ENCODE measurements around the gene PRSS53.
"Not testable (repeated sequence)": the region's sequence is repeated elsewhere in the genome, so short reads cannot be mapped to it uniquely, and the experiment has no call there.

The PRSS53 gene

DNA sequence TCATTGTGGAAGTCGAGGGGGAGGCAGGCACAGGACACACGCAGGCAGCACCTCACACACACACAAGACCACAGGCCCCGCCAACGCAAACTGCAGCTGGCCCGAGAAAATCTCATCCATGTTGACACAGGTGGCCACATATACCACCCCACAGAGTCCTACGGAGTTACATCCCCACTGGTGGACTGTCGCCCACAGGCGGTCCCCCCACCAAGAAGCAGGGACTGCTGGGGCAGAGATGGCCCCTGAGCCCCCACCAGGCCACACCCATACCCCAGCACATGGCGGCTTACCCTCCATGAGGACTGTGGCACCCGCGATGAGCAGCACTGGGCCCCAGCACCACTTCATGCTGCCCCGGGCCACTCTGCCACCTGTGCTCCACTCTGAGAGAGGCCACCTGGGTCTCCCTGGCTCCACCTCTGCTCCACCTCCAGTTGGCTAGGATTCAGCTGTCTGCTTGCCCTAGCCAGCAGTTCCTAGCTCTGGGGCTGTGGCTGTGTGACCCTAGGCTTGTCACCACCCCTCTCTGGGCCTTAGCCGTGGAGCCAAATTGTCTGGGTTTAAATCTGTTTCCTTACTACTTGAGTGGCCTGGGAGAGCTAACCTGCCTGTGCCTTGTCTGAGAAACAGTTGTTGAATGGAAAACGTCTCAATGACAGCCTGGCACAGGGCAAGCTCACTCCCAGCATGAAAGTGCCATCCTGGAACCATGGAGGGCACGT, at the start of gene PRSS53:
TSS of gene PRSS53 (minus strand) at position 485 of the 725 bp plus-strand sequence. CDS start at position 351, 134 bp downstream.
- DNase-seq (ENCODE audit: low spot score) = no peak

DNA sequence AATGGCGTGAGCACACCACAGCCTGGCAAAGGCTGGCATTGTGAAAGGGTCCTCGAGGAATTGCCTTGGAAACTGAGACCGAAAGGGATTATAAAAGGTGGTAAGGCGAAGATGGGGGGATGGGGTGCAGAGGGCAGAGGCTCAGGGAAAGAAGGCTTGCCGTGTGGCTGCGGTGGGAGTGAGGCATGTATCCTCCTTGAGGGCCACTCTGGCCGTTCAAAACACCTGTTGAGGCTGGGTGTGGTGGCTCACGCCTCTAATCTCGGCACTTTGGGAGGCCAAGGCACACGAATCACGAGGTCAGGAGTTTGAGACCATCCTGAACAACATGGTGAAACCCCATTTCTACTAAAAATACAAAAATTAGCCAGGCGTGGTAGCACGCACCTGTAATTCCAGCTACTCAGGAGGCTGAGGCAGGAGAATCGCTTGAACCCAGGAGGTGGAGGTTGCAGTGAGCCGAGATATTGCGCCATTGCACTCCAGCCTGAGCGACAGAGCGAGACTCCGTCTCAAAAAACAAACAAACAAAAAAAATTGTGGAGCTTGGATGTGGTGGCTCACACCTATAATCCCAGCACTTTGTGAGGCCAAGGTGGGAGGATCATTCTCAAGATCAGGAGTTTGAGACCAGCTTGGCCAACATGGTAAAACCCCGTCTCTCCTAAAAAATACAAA, 48.2 kb upstream of the PRSS53 start:
- DNase-seq (ENCODE audit: low spot score) = not testable (repeated sequence)

DNA sequence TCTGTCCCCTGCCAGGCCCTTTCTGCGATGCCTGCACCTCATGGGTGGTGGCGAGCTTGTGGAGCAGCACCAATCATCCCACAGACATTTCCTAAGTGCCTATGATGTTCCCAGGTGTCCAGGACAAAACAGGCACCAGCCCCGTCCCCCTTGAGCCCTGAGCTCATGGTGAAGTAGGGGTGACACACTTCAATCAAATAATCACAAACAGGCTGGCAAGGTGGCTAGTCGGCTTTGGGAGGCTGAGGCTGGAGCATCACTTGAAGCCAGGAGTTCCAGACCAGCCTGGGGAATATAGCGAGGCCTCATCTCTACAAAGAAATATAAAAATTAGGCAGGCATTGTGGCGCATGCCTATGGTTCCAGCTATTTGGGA, 47.5 kb upstream of the PRSS53 start:
- DNase-seq (ENCODE audit: low spot score) = no peak

DNA sequence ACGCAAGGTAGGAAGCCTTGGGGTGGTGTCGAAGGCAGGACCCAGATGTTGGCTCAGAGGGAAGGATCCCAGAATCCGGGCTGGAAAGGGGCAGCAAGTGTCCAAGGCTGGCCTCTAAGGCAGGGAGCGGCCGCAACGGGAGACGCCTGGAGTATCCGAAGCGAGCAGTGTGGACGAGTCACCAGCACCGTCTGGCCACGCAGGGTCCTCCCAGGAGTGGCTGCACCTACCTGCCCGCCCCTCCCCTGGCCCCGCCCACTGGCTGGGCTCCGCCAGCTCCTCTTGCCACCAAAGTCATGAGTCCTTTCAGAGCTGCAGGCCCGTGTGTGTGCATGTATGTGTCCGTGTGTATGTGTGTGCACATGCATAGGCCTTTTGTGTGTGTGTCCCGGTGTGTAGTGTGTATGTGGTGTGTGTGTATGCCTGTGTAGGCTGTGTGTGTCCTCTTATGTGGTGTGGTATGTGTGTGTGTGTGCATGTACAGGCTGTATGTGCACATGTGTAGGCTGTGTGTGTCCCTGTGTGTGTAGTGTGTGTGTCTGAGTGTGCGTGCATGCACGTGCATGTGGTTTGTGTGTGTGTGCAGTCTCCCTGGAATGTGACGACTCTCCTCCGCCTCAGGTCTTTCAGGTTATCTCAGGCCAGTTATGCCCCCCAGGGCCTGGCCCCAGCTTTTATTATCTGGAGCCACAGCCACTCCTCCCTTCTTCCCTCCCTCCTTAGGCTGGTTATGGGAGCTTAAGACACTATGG, 47.0 kb upstream of the PRSS53 start, which contains the start of gene PRSS8:
TSS of gene PRSS8 (minus strand) at position 193 of the 752 bp plus-strand sequence. CDS start 229 bp downstream, outside the sequence.
- DNase-seq (ENCODE audit: low spot score) = no peak

DNA sequence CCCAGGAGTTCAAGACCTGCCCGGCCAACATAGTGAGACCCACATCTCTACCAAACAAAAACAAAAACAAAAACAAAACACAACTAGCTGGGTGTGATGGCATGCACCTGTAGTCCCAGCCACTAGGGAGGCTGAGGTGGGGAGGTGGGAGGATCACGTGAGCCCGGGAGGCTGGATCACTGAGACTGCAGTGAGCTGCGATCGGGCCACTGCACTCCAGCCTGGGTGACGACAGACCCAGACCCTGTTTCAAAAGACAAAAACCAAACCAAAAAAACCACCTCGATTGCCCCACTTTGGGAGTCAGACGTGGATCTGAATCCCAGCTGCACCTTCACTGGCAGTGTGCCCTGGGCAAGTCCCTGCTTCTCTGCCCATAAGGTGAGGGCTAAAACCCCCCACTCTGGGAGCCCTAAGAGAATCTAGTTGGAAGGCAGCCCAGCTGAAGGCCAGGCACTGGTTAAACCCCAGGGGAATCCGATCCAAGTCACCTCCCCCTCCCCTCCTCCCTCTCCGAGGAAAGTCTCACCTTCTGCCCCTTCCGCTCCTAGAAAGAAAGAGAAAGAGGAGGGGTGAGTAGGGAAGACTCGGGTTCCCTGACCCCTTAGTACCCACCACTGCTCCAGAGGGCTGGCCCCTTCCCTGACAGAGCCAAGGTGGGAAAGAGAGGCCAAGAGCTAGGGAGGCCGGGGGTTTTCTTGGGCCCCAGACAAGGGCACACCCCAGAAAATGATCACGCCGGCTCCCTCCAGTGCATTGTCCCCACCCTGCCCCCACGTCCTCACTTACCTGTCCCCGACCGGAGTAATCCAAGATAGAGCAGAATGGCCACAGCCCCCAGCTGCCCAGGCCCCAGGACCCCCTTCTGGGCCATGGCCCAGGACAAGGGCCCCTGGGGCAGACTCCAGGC, 46.1 kb upstream of the PRSS53 start:
- DNase-seq (ENCODE audit: low spot score) = no peak

DNA sequence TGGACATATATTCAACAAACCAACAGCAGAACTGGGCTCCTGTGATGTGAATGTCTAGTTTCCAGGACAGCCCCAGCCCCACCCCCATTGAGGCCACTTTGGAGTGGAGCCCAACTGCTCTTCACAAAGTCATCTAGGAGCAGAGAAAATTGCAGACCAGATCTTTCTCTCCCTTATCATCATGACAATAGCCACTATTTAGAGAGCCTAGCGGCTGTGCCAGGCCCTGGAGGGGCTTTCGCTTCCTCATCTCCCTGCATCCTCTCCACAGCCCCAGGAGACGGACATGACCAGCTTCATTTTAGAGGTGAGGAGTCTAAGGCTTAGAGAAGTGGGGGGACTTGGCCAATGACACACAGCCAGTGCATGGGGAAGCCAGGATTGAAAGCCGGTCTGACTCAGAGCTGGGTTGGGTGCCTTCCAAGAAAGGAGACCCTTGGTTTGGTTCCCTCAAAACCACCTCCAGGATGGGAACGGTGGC, 45.4 kb upstream of the PRSS53 start:
- DNase-seq (ENCODE audit: low spot score) = no peak

DNA sequence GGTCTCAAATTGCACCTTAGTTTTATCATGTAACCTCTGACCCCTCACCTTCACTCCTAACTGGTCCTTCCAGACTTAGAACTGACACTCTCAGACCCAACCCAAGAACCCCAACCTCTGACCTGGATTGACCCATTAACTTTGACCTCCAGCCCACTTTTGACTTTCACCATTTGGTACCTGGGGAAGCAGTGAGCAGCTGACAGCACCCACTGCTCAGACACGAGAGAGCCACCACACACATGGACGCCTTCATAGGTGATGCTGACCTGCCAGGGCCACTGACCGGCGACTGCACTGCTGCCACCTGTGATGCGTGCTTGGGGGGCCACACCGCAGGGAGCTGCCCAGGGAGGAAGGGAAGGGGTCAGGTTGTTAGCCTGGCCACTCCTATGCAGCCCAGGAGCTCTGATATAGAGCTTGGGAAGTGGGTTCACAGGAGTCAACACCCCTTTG, 44.3 kb upstream of the PRSS53 start:
- DNase-seq (ENCODE audit: low spot score) = no peak

DNA sequence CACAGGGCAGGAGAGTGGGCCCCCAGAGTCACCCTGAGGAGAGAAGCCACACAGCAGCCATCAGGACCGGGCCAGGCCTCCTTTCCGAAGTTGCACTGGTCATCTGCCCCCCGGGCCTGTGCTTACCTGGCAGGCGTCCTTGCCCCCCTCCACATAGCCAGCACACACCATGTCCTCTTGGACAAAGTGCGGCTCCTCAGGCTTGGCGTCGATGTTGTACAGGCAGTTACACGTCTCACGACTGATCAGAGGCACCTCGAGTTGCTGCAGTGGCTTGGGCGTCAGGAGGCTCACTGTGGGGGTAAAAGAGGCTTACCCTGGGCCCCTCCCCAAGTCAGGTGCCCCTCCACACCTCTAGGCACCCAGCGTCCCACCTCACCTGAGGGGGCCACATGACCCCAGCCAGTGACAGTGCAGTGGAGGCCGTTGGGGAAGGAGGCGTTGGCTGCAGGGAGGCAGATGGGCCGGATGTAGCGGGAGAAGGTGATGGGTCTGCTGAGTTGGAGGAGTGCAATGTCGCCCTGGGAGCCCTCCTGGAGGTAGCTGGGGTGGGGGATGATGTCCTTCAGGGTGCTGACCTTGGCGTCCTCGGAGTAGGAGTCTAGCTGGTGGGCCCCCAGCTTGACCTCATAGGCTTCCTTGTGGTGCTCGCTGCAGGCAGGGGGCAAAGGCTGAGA, 43.7 kb upstream of the PRSS53 start:
- DNase-seq (ENCODE audit: low spot score) = no peak

DNA sequence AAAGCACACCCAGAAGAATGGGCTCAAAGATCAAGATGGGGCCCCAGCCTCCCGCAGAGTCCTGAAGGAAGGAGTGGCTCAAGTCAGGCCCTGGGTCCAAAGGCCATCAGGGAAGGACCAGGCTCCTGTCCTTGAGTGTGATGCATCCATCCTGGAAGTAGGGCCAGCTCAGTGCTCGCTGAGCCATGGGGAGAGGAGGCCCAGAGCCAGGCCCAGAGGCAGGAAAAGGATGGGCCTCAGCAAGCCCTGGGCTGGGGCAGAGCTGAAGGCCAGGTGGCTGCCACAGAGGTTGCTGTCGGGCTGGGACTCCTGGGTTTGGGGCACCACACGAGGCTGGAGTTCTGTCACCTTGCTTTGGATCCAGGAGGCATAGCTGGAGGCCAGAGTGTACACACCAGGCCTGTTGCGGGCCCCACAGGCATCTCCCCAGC, 43.1 kb upstream of the PRSS53 start:
- no peak for DNase-seq (ENCODE audit: low spot score)

DNA sequence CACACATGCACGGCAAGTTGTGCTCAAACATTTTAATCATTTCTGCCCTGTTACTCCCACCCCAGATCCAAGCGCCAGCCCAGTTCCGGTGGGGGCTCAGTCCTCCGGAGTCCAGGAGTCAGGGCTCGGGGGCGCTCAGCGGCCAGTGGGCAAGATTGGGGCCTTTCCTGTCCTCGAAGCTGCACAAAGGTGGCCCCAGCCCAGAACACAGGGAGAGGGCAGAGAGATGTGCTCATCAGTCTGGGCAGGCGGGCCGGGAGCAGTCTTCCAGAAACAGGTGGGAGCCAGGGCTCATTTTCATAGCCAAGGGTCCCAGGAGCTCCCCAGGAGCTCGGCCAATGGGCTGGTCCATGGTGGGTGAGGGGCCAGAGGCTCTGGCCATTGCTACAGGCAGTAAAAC, 42.7 kb upstream of the PRSS53 start:
- no peak for DNase-seq (ENCODE audit: low spot score)

DNA sequence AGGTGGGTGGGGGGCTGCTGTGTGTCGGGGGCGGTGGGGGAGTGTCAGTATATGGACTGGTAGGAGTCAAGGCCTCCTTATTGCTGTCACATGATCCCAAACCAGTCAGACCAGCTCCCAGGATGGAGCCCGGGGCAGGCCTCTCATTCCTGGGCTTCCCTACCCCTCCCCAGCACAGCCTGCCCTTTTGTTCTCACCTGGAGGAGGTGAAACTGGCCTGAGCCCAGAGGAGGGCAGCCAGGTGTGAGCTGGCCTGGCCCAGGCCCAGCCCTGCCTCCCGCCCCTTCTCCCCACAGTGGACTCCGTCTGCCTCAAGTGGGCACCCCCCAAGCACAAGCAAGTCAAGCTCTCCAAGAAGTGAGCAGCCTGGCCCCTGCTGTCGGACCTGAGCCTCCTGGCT, 42.2 kb upstream of the PRSS53 start:
- DNase-seq (ENCODE audit: low spot score) = no peak

DNA sequence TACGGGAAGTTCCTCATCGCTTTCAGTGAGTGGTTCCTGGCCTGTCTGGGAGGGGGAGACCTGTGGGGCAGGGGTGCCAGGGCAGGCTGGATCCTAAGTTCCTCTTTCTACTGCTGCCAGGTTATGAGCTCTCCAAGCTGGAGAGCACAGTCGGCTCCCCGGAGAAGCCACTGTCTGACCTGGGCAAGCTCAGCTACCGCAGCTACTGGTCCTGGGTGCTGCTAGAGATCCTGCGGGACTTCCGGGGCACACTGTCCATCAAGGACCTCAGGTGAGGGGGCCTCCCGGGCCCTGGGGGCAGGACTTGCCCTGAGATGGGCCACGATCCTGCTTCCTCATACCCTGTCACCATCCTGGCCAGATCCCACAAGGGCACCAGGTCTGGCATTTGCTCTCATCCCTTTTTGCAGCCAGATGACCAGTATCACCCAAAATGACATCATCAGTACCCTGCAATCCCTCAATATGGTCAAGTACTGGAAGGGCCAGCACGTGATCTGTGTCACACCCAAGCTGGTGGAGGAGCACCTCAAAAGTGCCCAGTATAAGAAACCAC, 41.7 kb upstream of the PRSS53 start:
- DNase-seq (ENCODE audit: low spot score) = no peak

DNA sequence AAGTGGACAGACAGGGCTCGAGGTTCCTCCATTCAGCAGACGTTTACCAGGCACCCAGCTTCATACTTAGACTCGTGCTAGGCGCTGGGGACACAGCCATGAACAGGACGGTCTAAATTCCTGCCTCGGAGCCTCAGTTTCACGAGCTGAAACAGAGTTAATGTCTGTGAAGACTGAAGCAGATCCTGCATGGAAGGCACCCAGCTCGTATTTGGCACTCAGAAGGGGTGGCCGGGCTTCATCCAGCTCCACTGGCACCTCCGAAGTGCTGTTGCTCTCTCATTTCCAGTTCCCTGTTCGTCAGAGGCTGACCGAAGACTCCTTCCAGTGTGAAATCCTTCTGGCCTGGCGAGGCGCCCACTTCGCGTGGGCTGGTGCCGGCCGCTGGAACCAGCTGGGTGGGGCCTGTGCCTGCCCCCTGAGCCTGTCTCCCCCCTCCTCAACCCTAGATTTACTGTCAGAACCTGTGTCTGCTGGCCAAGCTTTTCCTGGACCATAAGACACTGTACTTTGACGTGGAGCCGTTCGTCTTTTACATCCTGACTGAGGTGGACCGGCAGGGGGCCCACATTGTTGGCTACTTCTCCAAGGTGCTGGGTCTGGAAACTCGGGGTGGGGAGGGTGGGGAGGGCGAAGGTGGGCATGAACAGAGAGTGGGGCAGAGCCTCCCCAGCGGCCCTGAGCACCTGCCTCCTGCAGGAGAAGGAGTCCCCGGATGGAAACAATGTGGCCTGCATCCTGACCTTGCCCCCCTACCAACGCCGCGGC, 41.0 kb upstream of the PRSS53 start:
- no peak for DNase-seq (ENCODE audit: low spot score)

DNA sequence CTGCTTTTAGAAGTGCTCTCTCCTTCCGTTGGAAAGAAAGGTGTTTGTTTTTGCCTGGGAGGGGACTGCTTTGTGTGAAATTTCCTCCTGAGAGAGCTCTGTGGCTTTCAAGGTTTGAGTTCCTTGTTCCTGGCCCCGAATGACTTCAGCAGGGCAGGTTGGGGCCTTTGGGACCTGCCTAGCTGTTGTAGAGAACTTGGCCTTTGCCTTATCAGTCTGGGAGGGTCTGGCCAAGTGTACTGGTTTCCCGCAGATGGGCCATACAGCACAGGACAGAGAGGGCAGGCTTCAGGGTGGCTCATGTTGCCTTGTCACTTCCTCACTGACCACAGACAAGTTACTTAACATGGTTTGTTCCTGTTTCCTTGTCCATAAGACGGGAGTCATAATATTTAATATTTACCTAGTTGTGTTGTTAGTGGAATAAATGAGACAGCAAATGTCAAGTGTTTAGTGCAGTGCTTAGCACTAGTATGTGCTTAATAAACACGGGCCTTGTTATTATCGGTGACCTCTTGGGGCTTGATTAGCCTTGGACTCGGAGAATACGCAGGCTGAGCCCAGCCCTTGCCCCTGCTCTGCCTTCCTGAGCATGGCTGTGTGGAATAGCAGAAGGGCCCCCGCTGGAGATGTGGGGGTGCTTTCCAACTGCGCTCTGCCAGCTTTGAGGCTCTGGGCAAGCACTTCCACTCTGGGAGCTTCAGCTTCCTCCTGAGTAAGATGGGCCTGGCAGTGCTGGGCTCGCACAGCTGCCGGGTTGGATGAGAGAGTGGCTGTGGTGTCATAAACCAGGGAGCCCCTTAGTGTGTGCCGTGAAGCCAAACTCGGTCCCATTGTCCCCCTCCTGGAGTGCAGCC, 40.2 kb upstream of the PRSS53 start:
- DNase-seq (ENCODE audit: low spot score) = no peak

DNA sequence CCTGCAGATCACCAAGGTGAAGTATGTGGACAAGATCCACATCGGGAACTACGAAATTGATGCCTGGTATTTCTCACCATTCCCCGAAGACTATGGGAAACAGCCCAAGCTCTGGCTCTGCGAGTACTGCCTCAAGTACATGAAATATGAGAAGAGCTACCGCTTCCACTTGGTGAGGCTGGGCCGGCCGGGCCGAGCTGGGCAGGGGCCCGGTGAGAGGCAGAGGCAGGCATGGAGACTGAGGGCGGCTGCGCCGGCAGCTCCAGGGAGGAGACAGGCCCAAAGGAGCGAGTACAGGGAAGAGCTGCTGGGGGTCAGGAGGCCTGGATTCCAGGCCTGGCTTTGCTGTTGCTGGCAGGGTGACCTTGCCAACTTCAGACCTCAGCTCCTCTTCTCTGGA, 38.4 kb upstream of the PRSS53 start:
- no peak for DNase-seq (ENCODE audit: low spot score)

DNA sequence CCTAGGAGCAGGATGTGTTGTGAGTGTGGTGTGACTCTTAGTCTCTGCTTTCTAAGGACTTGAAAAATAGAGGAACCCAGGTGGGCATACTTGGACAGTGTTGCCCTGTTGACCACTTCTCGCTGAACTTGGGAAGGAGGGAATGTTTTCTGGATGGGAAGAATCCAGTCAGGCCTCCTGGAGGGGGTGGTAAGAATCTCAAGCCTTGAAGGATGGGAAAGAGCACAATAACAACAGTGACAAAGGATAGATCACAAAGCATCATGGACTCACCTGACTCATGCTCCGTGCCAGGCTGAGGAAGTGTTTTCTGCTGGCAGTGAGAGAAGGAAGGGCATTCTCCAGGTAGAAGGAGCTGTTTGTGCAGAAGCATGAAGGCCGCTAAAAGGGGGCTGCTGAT, 37.1 kb upstream of the PRSS53 start:
- no peak for DNase-seq (ENCODE audit: low spot score)

DNA sequence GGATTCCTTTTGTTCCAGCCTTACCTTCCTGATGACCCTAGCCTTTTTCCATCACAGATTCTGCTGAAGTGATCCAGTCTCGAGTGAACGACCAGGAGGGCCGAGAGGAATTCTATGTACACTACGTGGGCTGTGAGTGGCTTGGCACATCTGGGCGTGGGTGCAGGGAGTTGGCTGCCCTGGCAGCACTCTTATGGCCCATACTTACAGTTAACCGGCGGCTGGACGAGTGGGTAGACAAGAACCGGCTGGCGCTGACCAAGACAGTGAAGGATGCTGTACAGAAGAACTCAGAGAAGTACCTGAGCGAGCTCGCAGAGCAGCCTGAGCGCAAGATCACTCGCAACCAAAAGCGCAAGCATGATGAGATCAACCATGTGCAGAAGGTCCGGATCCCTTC, 31.4 kb upstream of the PRSS53 start:
- no peak for DNase-seq (ENCODE audit: low spot score)

DNA sequence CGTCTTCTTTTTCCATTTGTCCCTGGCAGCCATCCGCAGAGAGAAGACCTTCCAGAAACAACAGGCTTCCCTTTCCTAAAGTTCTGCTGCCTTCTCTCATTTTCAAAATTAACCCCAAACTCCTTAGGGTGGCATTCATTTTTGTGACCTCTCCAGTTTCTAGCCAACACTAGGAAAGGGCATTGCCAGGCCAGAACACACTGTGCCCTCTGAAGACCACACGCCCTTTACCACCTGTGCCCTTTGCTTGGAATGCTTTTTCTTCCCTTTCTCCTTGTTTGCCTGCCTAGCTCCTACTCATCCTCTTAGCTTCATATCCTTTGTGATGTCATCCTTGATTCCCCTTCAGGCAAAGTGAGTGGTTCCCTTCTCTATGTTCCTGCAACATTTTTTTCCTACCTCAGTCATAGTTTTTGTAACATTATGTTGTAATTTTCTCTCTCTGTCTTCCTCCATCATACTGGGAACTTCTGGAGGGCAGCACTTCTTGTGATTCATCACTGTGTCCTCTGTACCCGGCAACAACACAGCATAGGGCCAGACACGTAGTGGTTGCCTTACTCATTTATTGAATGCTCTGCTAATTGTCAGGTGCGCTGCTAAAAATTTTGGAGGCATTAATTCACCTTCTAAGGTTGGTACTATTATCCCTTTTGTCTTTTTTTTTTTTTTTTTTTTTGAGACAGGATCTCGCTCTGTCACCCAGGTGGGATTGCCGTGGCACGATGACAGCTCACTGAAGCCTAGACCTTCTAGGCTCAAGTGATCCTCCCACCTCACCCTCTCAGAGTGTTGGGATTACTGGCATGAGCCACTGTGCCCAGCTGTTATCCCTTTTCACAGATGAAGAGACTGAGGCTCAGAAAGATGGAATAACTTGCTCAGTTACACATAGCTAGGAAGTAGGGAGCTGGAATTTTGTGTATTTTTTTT, 29.7 kb upstream of the PRSS53 start:
- DNase-seq (ENCODE audit: low spot score) = peak; percentile 50

Data from GM03348 (cell line).